ENCODE results near the gene MGAT4A. TPM values are rescaled to one million over a fixed set of nuclear protein-coding genes. Genes with fewer than 3 reads are reported as not detected.

Gene MGAT4A
- total and polyA plus RNA-seq, 2 of the 8 experiments (the other 6 are each of a cell fraction or from before 2014, with no cell fraction given) = 1.4 to 7.7 TPM

DNA sequence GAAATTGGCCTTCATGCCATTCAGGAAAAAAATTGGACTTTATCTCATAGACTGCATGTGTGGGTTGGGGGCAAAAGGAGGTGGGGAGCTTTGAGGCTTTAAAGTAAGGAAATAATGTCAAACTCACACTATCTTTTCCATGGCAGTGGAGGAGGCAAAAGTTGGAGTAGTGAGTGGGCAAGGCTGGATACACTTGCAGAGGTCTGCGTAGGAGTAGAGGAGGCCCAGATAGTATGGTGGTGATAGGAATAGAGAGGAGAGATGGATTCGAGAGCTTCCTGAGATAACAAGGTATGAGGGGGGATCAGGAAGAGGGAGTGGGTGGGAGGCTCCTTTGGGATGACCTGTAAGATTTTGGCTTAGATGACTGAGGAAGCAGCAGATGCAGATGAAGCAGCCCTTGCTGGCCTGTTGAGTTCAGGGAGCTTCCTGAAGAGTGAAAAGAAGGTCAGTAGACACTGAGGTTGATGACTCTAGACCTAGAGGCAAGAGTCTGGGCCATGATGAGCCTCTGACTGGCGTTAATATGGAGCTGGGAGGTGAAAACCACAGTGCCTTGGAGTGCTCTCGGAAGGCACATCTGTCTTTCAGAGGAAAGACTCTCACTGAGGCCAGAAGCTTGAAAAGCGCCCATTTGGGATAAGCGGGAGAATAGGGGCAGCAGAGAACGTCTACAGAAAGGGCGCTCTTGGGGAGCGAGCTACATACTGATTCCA is 116.8 kb downstream of the MGAT4A start:
- H3K36me3 ChIP-seq (ENCODE audit: control insufficient read depth in 2 of 4, insufficient read depth in 4 of 4, low read length in 3 of 4) = peaks cover 2 to 69% (median 23%) of the 10 kb centered on the region in 4 experiments
- 93% methylated on average over 9 of the region's 9 CpGs; no CpG with 5 or more reads in 1 of the 2 experiments for WGBS, 2 experiments (ENCODE audit: extremely low coverage in 1 of 2, insufficient coverage in 1 of 2, insufficient read length in 1 of 2, insufficient replicate concordance in 2 of 2, low coverage in 1 of 2, low lambda C conversion rate in 2 of 2, missing lambda C conversion rate in 1 of 2)

More for the DNA sequence above, 116.8 kb downstream of the MGAT4A start:
- H3K23ac ChIP-seq (ENCODE audit: insufficient read length) = no peak overlapping the region
- H2AK5ac ChIP-seq (ENCODE audit: low read depth, low read length) = no peak overlapping the region
- no peak overlapping the region for H2BK5ac ChIP-seq (ENCODE audit: low read depth, low read length)
- peaks cover 0 to 1% (median 0%) of the 10 kb centered on the region in 4 experiments; a peak in 1 of 7 replicates for H3K27me3 ChIP-seq (replicated peaks in 1 of 4; ENCODE audit: control insufficient read depth in 3 of 4, extremely low read depth in 1 of 4, insufficient read depth in 3 of 4, low read length in 3 of 4)
- H3K9me3 ChIP-seq (ENCODE audit: insufficient read depth in 2 of 2, low read depth in 1 of 2, low read length in 1 of 2) = no peaks in the 10 kb centered on the region
- H2BK120ac ChIP-seq (replicated peaks; ENCODE audit: low read depth, low read length) = no peak overlapping the region
- peaks cover 5% of the 10 kb centered on the region; the same call in 1 of the 2 replicates for H3K79me1 ChIP-seq (ENCODE audit: low read depth, low read length)
- no peak overlapping the region for H2BK20ac ChIP-seq (ENCODE audit: low read length)
- no peak overlapping the region for H4K8ac ChIP-seq (ENCODE audit: extremely low read depth, insufficient read depth, low read length)
- no peak overlapping the region for H3K4ac ChIP-seq (replicated peaks; ENCODE audit: insufficient read length, low read depth, low read length)
- H3K9ac ChIP-seq (replicated peaks in 1 of 4; ENCODE audit: extremely low read depth in 1 of 4, low read depth in 3 of 4, low read length in 3 of 4) = no peak overlapping the region; a peak in 1 of 7 replicates
- no peak overlapping the region for H2AFZ ChIP-seq (ENCODE audit: low read length)
- no peak for TF ChIP-seq HDAC2 (IDR thresholded peaks at IDR 0.05; ENCODE audit: borderline replicate concordance in 1 of 2, low read depth in 2 of 2, low read length in 2 of 2)
- no peak for TF ChIP-seq BACH1 (IDR thresholded peaks at IDR 0.05; ENCODE audit: low read length)
- no peak for TF ChIP-seq SIN3A (conservative IDR thresholded peaks at IDR 0.05 in 1 of 2, IDR thresholded peaks at IDR 0.05 in 1 of 2; ENCODE audit: low read depth in 1 of 2, low read length in 2 of 2)
- TF ChIP-seq ASH2L (IDR thresholded peaks at IDR 0.05; ENCODE audit: low read length) = no peak
- TF ChIP-seq POLR2A (IDR thresholded peaks at IDR 0.05; ENCODE audit: control extremely low read depth in 1 of 2, low read depth in 2 of 2, low read length in 2 of 2) = no peak
- no peak for TF ChIP-seq SAP30 (IDR thresholded peaks at IDR 0.05; ENCODE audit: insufficient read depth, insufficient replicate concordance, low read length)
- TF ChIP-seq ATF2 (IDR thresholded peaks at IDR 0.05; ENCODE audit: low read length) = no peak
- no peak for TF ChIP-seq SP1 (IDR thresholded peaks at IDR 0.05; ENCODE audit: low read depth, low read length)
- no peak for TF ChIP-seq NRF1 (IDR thresholded peaks at IDR 0.05; ENCODE audit: low read depth, low read length)
- no peak overlapping the region for H3K4me2 ChIP-seq (ENCODE audit: insufficient read depth in 1 of 2, low read depth in 2 of 2, low read length in 2 of 2)
- H3K27ac ChIP-seq (ENCODE audit: low read depth, low read length) = no peak overlapping the region
- H3K18ac ChIP-seq (ENCODE audit: extremely low read depth, low read length) = no peak overlapping the region
- H3K79me2 ChIP-seq (ENCODE audit: control insufficient read depth in 1 of 2, insufficient read depth in 2 of 2, low read length in 2 of 2) = peaks cover 0 to 11% of the 10 kb centered on the region in 2 experiments; a peak in 3 of 4 replicates
- no peak overlapping the region for H3K14ac ChIP-seq (ENCODE audit: insufficient read length)
- H3K56ac ChIP-seq (replicated peaks; ENCODE audit: insufficient read length, low read depth, low read length) = no peak overlapping the region
- H3K4me3 ChIP-seq (ENCODE audit: extremely low read depth in 1 of 4, insufficient read depth in 2 of 4, low read depth in 3 of 4, low read length in 4 of 4) = no peak overlapping the region
- no peak overlapping the region for H2BK15ac ChIP-seq (ENCODE audit: low read length)
- H4K20me1 ChIP-seq (replicated peaks in 1 of 2; ENCODE audit: control insufficient read depth in 1 of 2, insufficient read depth in 2 of 2, low read length in 2 of 2) = no peaks in the 10 kb centered on the region
- FAIRE-seq = no peak
- no peak overlapping the region for H4K5ac ChIP-seq (ENCODE audit: insufficient read length, low read depth, low read length)
- no peak overlapping the region for H4K91ac ChIP-seq (replicated peaks; ENCODE audit: insufficient read length, low read length)
- DNase-seq (ENCODE audit: low read depth in 1 of 2, low spot score in 2 of 2) = no peak
- peaks cover 2% of the 10 kb centered on the region for H3K23me2 ChIP-seq (ENCODE audit: low read depth, low read length)
- POLR2A ChIA-PET (ENCODE audit: partially characterized antibody) = no interaction called here
- no peak overlapping the region for H2BK12ac ChIP-seq (ENCODE audit: low read depth, low read length)
- CTCF ChIA-PET (ENCODE audit: partially characterized antibody) = interaction anchor here (0.6 to 1.4 kb wide), 6 partner anchors 8 to 345 kb away, joined by 3 to 4 read pairs (median 4); no protein-coding TSS in a partner anchor
- H3K4me1 ChIP-seq (replicated peaks in 1 of 4; ENCODE audit: control insufficient read depth in 3 of 4, insufficient read depth in 4 of 4, low read length in 3 of 4) = peaks cover 0 to 6% (median under 1%) of the 10 kb centered on the region in 4 experiments; a peak in 1 of 7 replicates

Measured in H1 (cell line).